CD1c-positive myeloid dendritic cell (primary cell): ENCODE measurements around the gene DBNDD1.

Experiments used
- DNase-seq: peaks from one replicate; pipeline ENCODE4 v3.0.0-alpha.2; 2016; ENCODE audit errors: extremely low spot score

The DBNDD1 gene

GRCh38 chr16:89962754-89963498, 56.3 kb downstream of the DBNDD1 start:
- DNase-seq = no peak

- DNase-seq = no peak
Measured at GRCh38 chr16:89961920-89962319, 57.3 kb downstream of the DBNDD1 start.

- DNase-seq = no peak
Measured at GRCh38 chr16:89960966-89961365, 58.3 kb downstream of the DBNDD1 start.

GRCh38 chr16:89958596-89958995, 60.7 kb downstream of the DBNDD1 start:
- DNase-seq = no peak

- DNase-seq = peak; percentile 77
Measured at GRCh38 chr16:89958068-89958467, 61.2 kb downstream of the DBNDD1 start.

- no peak for DNase-seq
Measured at GRCh38 chr16:89957216-89957785, 62.0 kb downstream of the DBNDD1 start.

DNA sequence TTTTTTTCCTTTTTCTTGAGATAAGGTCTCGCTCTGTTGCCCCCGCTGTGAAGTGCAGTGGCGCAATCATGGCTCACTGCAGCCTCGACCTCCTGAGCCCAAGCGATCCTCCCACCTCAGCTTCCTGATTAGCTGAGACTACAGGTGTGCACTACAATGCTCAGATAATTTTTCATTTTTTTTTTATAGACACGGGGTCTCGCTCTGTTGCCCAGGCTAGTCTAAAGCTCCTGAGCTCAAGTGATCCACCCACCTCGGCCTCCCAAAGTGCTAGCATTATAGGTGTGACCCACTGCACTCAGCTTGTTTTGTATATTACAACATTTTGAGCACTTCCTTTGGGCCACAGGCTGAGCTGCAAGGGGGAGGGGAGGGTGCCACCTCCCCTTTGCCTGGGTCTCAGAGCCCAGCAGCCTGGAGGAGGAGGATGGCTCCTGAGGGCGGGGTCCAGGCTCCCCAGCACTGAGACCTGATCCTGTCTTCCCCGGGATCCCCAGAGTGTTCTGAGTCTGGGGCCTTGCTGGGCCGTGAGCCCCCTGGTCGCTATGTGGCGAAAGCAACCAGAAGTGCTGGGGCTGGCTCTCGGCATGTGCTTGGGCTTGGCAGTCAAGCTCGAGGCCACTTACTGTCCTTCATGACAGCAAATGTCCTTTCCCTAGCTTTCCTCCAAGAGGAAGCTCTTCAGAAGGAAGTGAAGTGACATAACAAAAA, 62.6 kb downstream of the DBNDD1 start:
- DNase-seq = peak; percentile 81

- no peak for DNase-seq
Measured at GRCh38 chr16:89955001-89955685, 64.1 kb downstream of the DBNDD1 start.
